Heart left ventricle (tissue), 16 donors: Measurements from ENCODE around the gene CCDC187. TPM values are rescaled to one million over a fixed set of nuclear protein-coding genes. Genes with fewer than 3 reads are reported as not detected.

ENCODE experiments used
- ATAC-seq, 4 donors: fragments of 200-7000 bp; cut with Tn5 transposase; one replicate each; pipeline ENCODE4 v1.9.1; 2020 to 2022; ENCODE audit warnings: moderate library complexity in 4 of 4, mild to moderate bottlenecking in 3 of 4, moderate number of reproducible peaks in 1 of 4
- DNase-seq, 5 donors: peaks; one replicate each; pipeline ENCODE4 v3.0.0-alpha.2; 2020
- H3K27ac ChIP-seq, 12 donors: fragments of 200-600 bp; sonication (generic) in 4 of 12; one replicate each; pipeline versions ENCODE4 v1.5.0 to v1.8.0; 2016 to 2022; ENCODE audit warnings: mild to moderate bottlenecking in 2 of 12
- H3K27me3 ChIP-seq, 9 donors: fragments of 200-600 bp; sonication (generic) in 2 of 9; one replicate each; pipeline versions ENCODE4 v1.5.1 to v1.8.0; 2016 to 2022; ENCODE audit warnings: mild to moderate bottlenecking in 3 of 9
- H3K36me3 ChIP-seq, 9 donors: fragments of 200-600 bp; sonication (generic) in 2 of 9; one replicate each; pipeline versions ENCODE4 v1.5.0 to v1.8.0; 2018 to 2022; ENCODE audit warnings: mild to moderate bottlenecking in 2 of 9
- H3K4me1 ChIP-seq, 12 donors: fragments of 200-600 bp; sonication (generic) in 4 of 12; one replicate each; pipeline versions ENCODE4 v1.5.0 to v1.8.0; 2016 to 2022; ENCODE audit warnings: mild to moderate bottlenecking in 3 of 12
- H3K4me3 ChIP-seq, 12 donors: fragments of 200-600 bp; sonication (generic) in 4 of 12; one replicate each; pipeline versions ENCODE4 v1.5.0 to v1.8.0; 2017 to 2022; ENCODE audit warnings: mild to moderate bottlenecking in 9 of 12, moderate library complexity in 4 of 12
- H3K9me3 ChIP-seq, 12 donors: fragments of 200-600 bp; sonication (generic) in 4 of 12; one replicate each; pipeline versions ENCODE4 v1.5.0 to v1.8.0; 2016 to 2022; ENCODE audit warnings: mild to moderate bottlenecking in 1 of 12
- CTCF ChIP-seq, 12 donors: fragments of 200-600 bp; sonication (generic) in 4 of 12; IDR thresholded peaks; one replicate each; pipeline versions ENCODE4 v1.5.0 to v1.8.0; 2018 to 2022; ENCODE audit warnings: antibody characterized with exemption in 12 of 12, mild to moderate bottlenecking in 5 of 12
- POLR2A ChIP-seq, 2 donors: fragments of 450-650 bp; IDR thresholded peaks; one replicate each; pipeline ENCODE4 v1.6.1; 2017; ENCODE audit warnings: antibody characterized with exemption in 2 of 2, mild to moderate bottlenecking in 2 of 2, moderate library complexity in 2 of 2
- WGBS, 4 donors: extraction: QIAGEN DNeasy Blood & Tissue Kit in 2 of 4; methylation state at CpG; one replicate each; pipeline versions ENCODE4 v1.1.5 to v1.1.7; 2013 to 2018; 5-methylcytosine and 5-hydroxymethylcytosine counted together
- intact Hi-C, 10 donors: fragments of 100-400 bp; cut with DNase I; formaldehyde crosslinking; loops; one replicate each; pipeline versions ENCODE4 v1.11.1 to v1.14.2; 2022
- polyA plus RNA-seq, 2 donors: library from polyadenylated mRNA; stranded (reverse); fragments of 200-250 nt; gene quantifications; one replicate each; pipeline ENCODE4 v1.2.3, GENCODE V29; 2013
- total RNA-seq, 9 donors: library from RNA; depleted of rRNA in 2 of 9; stranded (reverse); fragments of >200 nt in 2 of 9; fragmentation: NEBNext Ultra II Directional in 3 of 9; extraction: Animal tissue kit (Norgen Biotek cat#: 25700) in 3 of 9; gene quantifications; one replicate each; pipeline versions ENCODE4 v1.1.0 to v1.2.4, GENCODE V29; 2016 to 2023
- donor health status: ischemic (EF 13 %, LVEDD 7.1; RV severe dilation, severe dysfunction).
- donor health status: healthy with polysubstance abuse.
- donor health status: DM: no; HTN: yes; CAD: no.
- donor health status: DM: no; HTN: no; CAD: no.
- donor health status: ischemic (EF 25% LVEDD 6.9; RV normal size, moderate dysfunction).
- donor health status: ischemic (EF 25% LVEDD 5.7; RV mildly dilated, moderate dysfunction).
- donor health status: healthy.
- donor health status: DM: yes; HTN: yes; CAD: no.
- donor health status: ischemic (EF 35%, LVEDD 5.7; RV mildly dilated, moderate dysfunction).
- donor health status: nonischemic (EF 11% LVEDD 7.7; RV severe dilation, severe dysfunction).
- donor health status: DM: yes; HTN: yes; CAD: no.
- donor health status: PGD.
- donor health status: ischemic (EF 29% LVEDD 5.4; RV normal size, mild dysfunction).
- donor health status: nonischemic (EF 23%, LVEDD 6.1; RV moderate dilation, normal function).

The CCDC187 gene
- total and polyA plus RNA-seq, 11 donors: 0.04 TPM; not detected in 10

GRCh38 chr9:136318111-136318775, 14.3 kb upstream of the CCDC187 start:
- no peak for ATAC-seq
- Histone ChIP-seq H3K9me3 (peaks cover 0 to 21% (median 4%) of the 10 kb centered on the region in 12 donors), H3K27me3 (no peaks in the 10 kb centered on the region), H3K4me1 (no peaks in the 10 kb centered on the region), H3K4me3 (no peak overlapping the region), H3K36me3 (no peaks in the 10 kb centered on the region), H3K27ac (no peak overlapping the region)
- WGBS, 4 donors: 76 to 89% (median 80%) methylated on average over 7 to 21 of the region's 21 CpGs
- intact Hi-C loops: no loop called here
- TF ChIP-seq POLR2A (IDR thresholded peaks at IDR 0.05) (no peak), CTCF (IDR thresholded peaks at IDR 0.05) (no peak)
- peak in 1 of 5 donors; percentile 22 for DNase-seq

DNA sequence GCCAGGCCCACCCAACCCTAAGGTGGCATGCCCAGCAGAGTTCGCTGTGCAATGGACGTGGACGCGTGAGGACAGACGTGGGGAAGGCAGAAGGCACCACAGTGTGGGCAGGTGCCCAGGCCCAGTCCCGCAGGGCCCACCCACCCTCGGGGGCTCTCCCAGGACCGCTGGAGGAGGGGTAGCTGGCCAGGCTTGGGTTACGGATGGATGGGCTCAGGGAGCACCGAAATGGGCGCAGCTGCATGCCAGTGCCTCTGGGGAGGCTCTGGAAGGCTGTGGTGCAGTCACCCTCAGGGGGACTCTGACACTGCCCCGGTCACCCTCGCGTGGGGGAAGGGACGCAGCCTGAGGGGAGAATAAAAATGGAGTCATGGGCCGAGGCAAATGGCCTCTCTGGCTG, 13.8 kb upstream of the CCDC187 start:
- no peak for ATAC-seq
- TF ChIP-seq CTCF (IDR thresholded peaks at IDR 0.05) (no peak), POLR2A (IDR thresholded peaks at IDR 0.05) (no peak)

GRCh38 chr9:136316896-136317676, 13.2 kb upstream of the CCDC187 start:
- Histone ChIP-seq H3K4me1 (no peaks in the 10 kb centered on the region), H3K27ac (no peak overlapping the region), H3K36me3 (no peaks in the 10 kb centered on the region), H3K9me3 (peaks cover 0 to 21% (median 4%) of the 10 kb centered on the region in 12 donors), H3K27me3 (no peaks in the 10 kb centered on the region), H3K4me3 (no peak overlapping the region)
- intact Hi-C loops: no loop called here
- DNase-seq (no peak), ATAC-seq (no peak)
- WGBS, 4 donors: 80 to 91% (median 85%) methylated on average over 6 to 13 of the region's 13 CpGs
- TF ChIP-seq CTCF (IDR thresholded peaks at IDR 0.05): no peak

More for the DNA sequence above, 13.8 kb upstream of the CCDC187 start:
- WGBS, 4 donors: 86 to 92% (median 90%) methylated on average over 13 to 16 of the region's 16 CpGs
- Histone ChIP-seq H3K4me1 (no peaks in the 10 kb centered on the region), H3K27ac (no peak overlapping the region), H3K27me3 (no peaks in the 10 kb centered on the region), H3K4me3 (no peak overlapping the region), H3K9me3 (peaks cover 0 to 21% (median 4%) of the 10 kb centered on the region in 12 donors), H3K36me3 (no peaks in the 10 kb centered on the region)
- intact Hi-C loops: no loop called here
- no peak for DNase-seq

- H3K9me3 ChIP-seq: peaks cover 0 to 18% (median 4%) of the 10 kb centered on the region in 12 donors
- H3K4me3 ChIP-seq: no peak overlapping the region
- no peaks in the 10 kb centered on the region for H3K4me1 ChIP-seq
- 93 to 96% (median 95%) methylated on average over 22 to 23 of the region's 23 CpGs for WGBS, 4 donors
- H3K27me3 ChIP-seq: peaks cover 0 to 6% (median 0%) of the 10 kb centered on the region in 9 donors
- no peaks in the 10 kb centered on the region for H3K36me3 ChIP-seq
- H3K27ac ChIP-seq: no peak overlapping the region
- DNase-seq: no peak
- intact Hi-C loops: no loop called here
- ATAC-seq: no peak
- TF ChIP-seq CTCF (IDR thresholded peaks at IDR 0.05): no peak
- no peak for TF ChIP-seq POLR2A (IDR thresholded peaks at IDR 0.05)
Observed at GRCh38 chr9:136316271-136316751, 12.4 kb upstream of the CCDC187 start.
